ENCODE data around the gene DSC2. TPM values are rescaled to one million over a fixed set of nuclear protein-coding genes. Genes with fewer than 3 reads are reported as not detected.

DSC2 gene
- total RNA-seq (under 0.01 TPM in 2 replicates), polyA plus RNA-seq (not detected in 2 replicates), polyA minus RNA-seq (ENCODE audit: low replicate concordance) (not detected in 2 replicates)
- polyA plus RNA-seq (2012) = not detected in 2 replicates

GRCh38 chr18:31102025-31102684 lies at the start of gene DSC2:
Gene DSC2 (minus strand): TSS chr18:31102421. CDS start chr18:31101971, 450 bp downstream.
- Histone ChIP-seq H3K79me2 (ENCODE audit: control insufficient read depth, insufficient read depth, low read length) (no peaks in the 10 kb centered on the region), H3K4me3 (replicated peaks in 1 of 4; ENCODE audit: control extremely low read depth in 1 of 4, insufficient read depth in 1 of 4, low read depth in 3 of 4, low read length in 4 of 4) (peak within 1 kb of the TSS in 1 of 4 experiments; percentile 21), H4K20me1 (ENCODE audit: control insufficient read depth, extremely low read depth, insufficient read depth, low read length) (no peaks in the 10 kb centered on the region), H3K36me3 (ENCODE audit: control insufficient read depth, insufficient read depth, low read length) (no peaks in the 10 kb centered on the region), H3K9me3 (ENCODE audit: control insufficient read depth, insufficient read depth, low read depth, low read length) (no peaks in the 10 kb centered on the region), H2AFZ (ENCODE audit: low read length) (no peak within 1 kb of the TSS), H3K4me2 (ENCODE audit: extremely low read depth, insufficient read depth, low read length) (no peak within 1 kb of the TSS), H3K27me3 (ENCODE audit: control insufficient read depth, insufficient read depth, low read length) (no peaks in the 10 kb centered on the region), H3K27ac (ENCODE audit: insufficient read depth, low read length) (no peak within 1 kb of the TSS), H3K4me1 (ENCODE audit: control insufficient read depth, extremely low read depth, insufficient read depth, low read length) (no peaks in the 10 kb centered on the region), H3K9ac (ENCODE audit: insufficient read depth, low read length) (no peak within 1 kb of the TSS)
- peak in 1 of 2 donors; percentile 11 for DNase-seq (ENCODE audit: low read depth in 2 of 2)
- TF ChIP-seq EZH2 (IDR thresholded peaks at IDR 0.05; ENCODE audit: low read length, missing control alignments) = no peak
- TF ChIP-seq CTCF (conservative IDR thresholded peaks at IDR 0.05 in 1 of 2, IDR thresholded peaks at IDR 0.05 in 1 of 2; ENCODE audit: low read depth in 1 of 2, low read length in 2 of 2) = no peak

GRCh38 chr18:31149351-31149750 lies 47.1 kb upstream of the DSC2 start:
- peak in 1 of 2 donors; percentile 3 for DNase-seq (ENCODE audit: low read depth in 2 of 2)
- TF ChIP-seq CTCF (conservative IDR thresholded peaks at IDR 0.05 in 1 of 2, IDR thresholded peaks at IDR 0.05 in 1 of 2; ENCODE audit: low read depth in 1 of 2, low read length in 2 of 2) (no peak), EZH2 (IDR thresholded peaks at IDR 0.05; ENCODE audit: low read length, missing control alignments) (no peak)

GRCh38 chr18:31148600-31148999 lies 46.4 kb upstream of the DSC2 start:
- no peak for DNase-seq (ENCODE audit: low read depth in 2 of 2)
- Histone ChIP-seq H2AFZ (ENCODE audit: low read length) (no peak overlapping the region), H3K4me3 (replicated peaks in 1 of 4; ENCODE audit: control extremely low read depth in 1 of 4, insufficient read depth in 1 of 4, low read depth in 3 of 4, low read length in 4 of 4) (no peak overlapping the region), H3K79me2 (ENCODE audit: control insufficient read depth, insufficient read depth, low read length) (no peaks in the 10 kb centered on the region), H3K4me2 (ENCODE audit: extremely low read depth, insufficient read depth, low read length) (no peak overlapping the region), H3K36me3 (ENCODE audit: control insufficient read depth, insufficient read depth, low read length) (no peaks in the 10 kb centered on the region), H3K4me1 (ENCODE audit: control insufficient read depth, extremely low read depth, insufficient read depth, low read length) (no peaks in the 10 kb centered on the region), H4K20me1 (ENCODE audit: control insufficient read depth, extremely low read depth, insufficient read depth, low read length) (no peaks in the 10 kb centered on the region), H3K9me3 (ENCODE audit: control insufficient read depth, insufficient read depth, low read depth, low read length) (no peaks in the 10 kb centered on the region), H3K27me3 (ENCODE audit: control insufficient read depth, insufficient read depth, low read length) (no peaks in the 10 kb centered on the region), H3K9ac (ENCODE audit: insufficient read depth, low read length) (no peak overlapping the region), H3K27ac (ENCODE audit: insufficient read depth, low read length) (no peak overlapping the region)
- TF ChIP-seq EZH2 (IDR thresholded peaks at IDR 0.05; ENCODE audit: low read length, missing control alignments) = no peak
- TF ChIP-seq CTCF (conservative IDR thresholded peaks at IDR 0.05 in 1 of 2, IDR thresholded peaks at IDR 0.05 in 1 of 2; ENCODE audit: low read depth in 1 of 2, low read length in 2 of 2) = no peak

More at GRCh38 chr18:31149351-31149750, 47.1 kb upstream of the DSC2 start:
- Histone ChIP-seq H3K79me2 (ENCODE audit: control insufficient read depth, insufficient read depth, low read length) (no peaks in the 10 kb centered on the region), H3K4me2 (ENCODE audit: extremely low read depth, insufficient read depth, low read length) (no peak overlapping the region), H3K36me3 (ENCODE audit: control insufficient read depth, insufficient read depth, low read length) (no peaks in the 10 kb centered on the region), H3K4me1 (ENCODE audit: control insufficient read depth, extremely low read depth, insufficient read depth, low read length) (no peaks in the 10 kb centered on the region), H3K4me3 (replicated peaks in 1 of 4; ENCODE audit: control extremely low read depth in 1 of 4, insufficient read depth in 1 of 4, low read depth in 3 of 4, low read length in 4 of 4) (no peak overlapping the region), H4K20me1 (ENCODE audit: control insufficient read depth, extremely low read depth, insufficient read depth, low read length) (no peaks in the 10 kb centered on the region), H3K27ac (ENCODE audit: insufficient read depth, low read length) (no peak overlapping the region), H2AFZ (ENCODE audit: low read length) (no peak overlapping the region), H3K9ac (ENCODE audit: insufficient read depth, low read length) (no peak overlapping the region), H3K27me3 (ENCODE audit: control insufficient read depth, insufficient read depth, low read length) (no peaks in the 10 kb centered on the region), H3K9me3 (ENCODE audit: control insufficient read depth, insufficient read depth, low read depth, low read length) (no peaks in the 10 kb centered on the region)
